ENCODE measurements around the gene MORN2. TPM values are rescaled to one million over a fixed set of nuclear protein-coding genes. Genes with fewer than 3 reads are reported as not detected.

MORN2 gene
- total and polyA plus RNA-seq, 4 donors: 6.7 to 22.2 (median 14.4) TPM

GRCh38 chr2:38850045-38850444 lies 25.7 kb upstream of the MORN2 start:
- Histone ChIP-seq H3K27me3 (ENCODE audit: control insufficient read depth in 1 of 2, insufficient read depth in 2 of 2, low read length in 1 of 2) (no peaks in the 10 kb centered on the region), H3K27ac (ENCODE audit: low read depth in 1 of 2, low read length in 2 of 2) (no peak overlapping the region), H3K4me1 (ENCODE audit: control insufficient read depth in 1 of 2, insufficient read depth in 2 of 2, low read length in 2 of 2) (no peaks in the 10 kb centered on the region), H3K36me3 (ENCODE audit: control insufficient read depth in 1 of 2, insufficient read depth in 2 of 2, low read length in 1 of 2) (peaks cover 5 to 6% of the 10 kb centered on the region in 2 donors), H3K4me3 (ENCODE audit: low read length in 2 of 2) (no peak overlapping the region), H3K9me3 (ENCODE audit: control insufficient read depth, low read length) (no peaks in the 10 kb centered on the region)
- no peak for DNase-seq
- 87 to 89% methylated on average over 3 of the region's 3 CpGs for WGBS, 2 donors
- intact Hi-C loops (cut with DNase I): no loop called here
- ATAC-seq (ENCODE audit: low FRiP score): no peak

- no peak overlapping the region for H3K27ac ChIP-seq (ENCODE audit: low read depth in 1 of 2, low read length in 2 of 2)
- ATAC-seq (ENCODE audit: low FRiP score): no peak
- no peak overlapping the region for H3K4me3 ChIP-seq (ENCODE audit: low read length in 2 of 2)
- no peaks in the 10 kb centered on the region for H3K9me3 ChIP-seq (ENCODE audit: control insufficient read depth, low read length)
- no peaks in the 10 kb centered on the region for H3K27me3 ChIP-seq (ENCODE audit: control insufficient read depth in 1 of 2, insufficient read depth in 2 of 2, low read length in 1 of 2)
- H3K4me1 ChIP-seq (ENCODE audit: control insufficient read depth in 1 of 2, insufficient read depth in 2 of 2, low read length in 2 of 2): no peaks in the 10 kb centered on the region
- WGBS, 2 donors: 100% methylated on average over 1 of the region's 1 CpG
- H3K36me3 ChIP-seq (ENCODE audit: control insufficient read depth in 1 of 2, insufficient read depth in 2 of 2, low read length in 1 of 2): peaks cover 2 to 5% of the 10 kb centered on the region in 2 donors
- no peak for DNase-seq
- intact Hi-C loops (cut with DNase I): no loop called here
Measured at GRCh38 chr2:38856165-38856564, 19.6 kb upstream of the MORN2 start.

GRCh38 chr2:38862476-38862875 lies 13.3 kb upstream of the MORN2 start:
- Histone ChIP-seq H3K27me3 (ENCODE audit: control insufficient read depth in 1 of 2, insufficient read depth in 2 of 2, low read length in 1 of 2) (no peaks in the 10 kb centered on the region), H3K27ac (ENCODE audit: low read depth in 1 of 2, low read length in 2 of 2) (no peak overlapping the region), H3K36me3 (ENCODE audit: control insufficient read depth in 1 of 2, insufficient read depth in 2 of 2, low read length in 1 of 2) (peaks cover 2 to 3% of the 10 kb centered on the region in 2 donors), H3K4me3 (ENCODE audit: low read length in 2 of 2) (no peak overlapping the region), H3K9me3 (ENCODE audit: control insufficient read depth, low read length) (no peaks in the 10 kb centered on the region), H3K4me1 (ENCODE audit: control insufficient read depth in 1 of 2, insufficient read depth in 2 of 2, low read length in 2 of 2) (no peaks in the 10 kb centered on the region)
- no peak for ATAC-seq (ENCODE audit: low FRiP score)
- no peak for DNase-seq
- intact Hi-C loops (cut with DNase I): no loop called here

- Histone ChIP-seq H3K27me3 (ENCODE audit: control insufficient read depth in 1 of 2, insufficient read depth in 2 of 2, low read length in 1 of 2) (no peaks in the 10 kb centered on the region), H3K27ac (ENCODE audit: low read depth in 1 of 2, low read length in 2 of 2) (no peak overlapping the region), H3K4me1 (ENCODE audit: control insufficient read depth in 1 of 2, insufficient read depth in 2 of 2, low read length in 2 of 2) (no peaks in the 10 kb centered on the region), H3K4me3 (ENCODE audit: low read length in 2 of 2) (no peak overlapping the region), H3K9me3 (ENCODE audit: control insufficient read depth, low read length) (no peaks in the 10 kb centered on the region), H3K36me3 (ENCODE audit: control insufficient read depth in 1 of 2, insufficient read depth in 2 of 2, low read length in 1 of 2) (peaks cover 2 to 3% of the 10 kb centered on the region in 2 donors)
- DNase-seq: no peak
- intact Hi-C loops (cut with DNase I): no loop called here
- ATAC-seq (ENCODE audit: low FRiP score): no peak
- 92 to 94% methylated on average over 2 of the region's 2 CpGs for WGBS, 2 donors
Measured at GRCh38 chr2:38863061-38863695, 12.6 kb upstream of the MORN2 start.

GRCh38 chr2:38866773-38867443 lies 8.9 kb upstream of the MORN2 start:
- H3K4me3 ChIP-seq (ENCODE audit: low read length in 2 of 2): no peak overlapping the region
- ATAC-seq (ENCODE audit: low FRiP score) (no peak), DNase-seq (no peak)
- no peaks in the 10 kb centered on the region for H3K4me1 ChIP-seq (ENCODE audit: control insufficient read depth in 1 of 2, insufficient read depth in 2 of 2, low read length in 2 of 2)
- H3K27me3 ChIP-seq (ENCODE audit: control insufficient read depth in 1 of 2, insufficient read depth in 2 of 2, low read length in 1 of 2): no peaks in the 10 kb centered on the region
- H3K9me3 ChIP-seq (ENCODE audit: control insufficient read depth, low read length): no peaks in the 10 kb centered on the region
- 97 to 98% methylated on average over 3 of the region's 3 CpGs for WGBS, 2 donors
- intact Hi-C loops (cut with DNase I): no loop called here
- no peak overlapping the region for H3K27ac ChIP-seq (ENCODE audit: low read depth in 1 of 2, low read length in 2 of 2)
- H3K36me3 ChIP-seq (ENCODE audit: control insufficient read depth in 1 of 2, insufficient read depth in 2 of 2, low read length in 1 of 2): peaks cover 2 to 3% of the 10 kb centered on the region in 2 donors

GRCh38 chr2:38871432-38871831 lies 4.3 kb upstream of the MORN2 start:
- intact Hi-C loops (cut with DNase I): no loop called here
- no peaks in the 10 kb centered on the region for H3K9me3 ChIP-seq (ENCODE audit: control insufficient read depth, low read length)
- 98 to 99% methylated on average over 3 of the region's 3 CpGs for WGBS, 2 donors
- H3K4me3 ChIP-seq (ENCODE audit: low read length in 2 of 2): no peak overlapping the region
- ATAC-seq (ENCODE audit: low FRiP score) (no peak), DNase-seq (no peak)
- no peak overlapping the region for H3K27ac ChIP-seq (ENCODE audit: low read depth in 1 of 2, low read length in 2 of 2)
- peaks cover 1 to 3% of the 10 kb centered on the region in 2 donors for H3K4me1 ChIP-seq (ENCODE audit: control insufficient read depth in 1 of 2, insufficient read depth in 2 of 2, low read length in 2 of 2)
- H3K27me3 ChIP-seq (ENCODE audit: control insufficient read depth in 1 of 2, insufficient read depth in 2 of 2, low read length in 1 of 2): no peaks in the 10 kb centered on the region
- no peaks in the 10 kb centered on the region for H3K36me3 ChIP-seq (ENCODE audit: control insufficient read depth in 1 of 2, insufficient read depth in 2 of 2, low read length in 1 of 2)

GRCh38 chr2:38873763-38874162 lies 2.0 kb upstream of the MORN2 start:
- peaks cover 2 to 3% of the 10 kb centered on the region in 2 donors for H3K4me1 ChIP-seq (ENCODE audit: control insufficient read depth in 1 of 2, insufficient read depth in 2 of 2, low read length in 2 of 2)
- ATAC-seq (ENCODE audit: low FRiP score): no peak
- H3K36me3 ChIP-seq (ENCODE audit: control insufficient read depth in 1 of 2, insufficient read depth in 2 of 2, low read length in 1 of 2): no peaks in the 10 kb centered on the region
- no peak overlapping the region for H3K4me3 ChIP-seq (ENCODE audit: low read length in 2 of 2)
- WGBS, 2 donors: 74 to 76% methylated on average over 5 of the region's 5 CpGs
- H3K9me3 ChIP-seq (ENCODE audit: control insufficient read depth, low read length): no peaks in the 10 kb centered on the region
- no peaks in the 10 kb centered on the region for H3K27me3 ChIP-seq (ENCODE audit: control insufficient read depth in 1 of 2, insufficient read depth in 2 of 2, low read length in 1 of 2)
- intact Hi-C loops (cut with DNase I): no loop called here
- DNase-seq: no peak
- H3K27ac ChIP-seq (ENCODE audit: low read depth in 1 of 2, low read length in 2 of 2): no peak overlapping the region

GRCh38 chr2:38875227-38875575 lies 575 bp upstream of the MORN2 start:
- H3K27me3 ChIP-seq (ENCODE audit: control insufficient read depth in 1 of 2, insufficient read depth in 2 of 2, low read length in 1 of 2): no peaks in the 10 kb centered on the region
- H3K36me3 ChIP-seq (ENCODE audit: control insufficient read depth in 1 of 2, insufficient read depth in 2 of 2, low read length in 1 of 2): peaks cover 0 to under 1% of the 10 kb centered on the region in 2 donors
- peaks cover 2 to 3% of the 10 kb centered on the region in 2 donors for H3K4me1 ChIP-seq (ENCODE audit: control insufficient read depth in 1 of 2, insufficient read depth in 2 of 2, low read length in 2 of 2)
- WGBS, 2 donors: 0% methylated on average over 10 of the region's 10 CpGs
- H3K27ac ChIP-seq (ENCODE audit: low read depth in 1 of 2, low read length in 2 of 2): no peak overlapping the region
- DNase-seq: no peak
- ATAC-seq (ENCODE audit: low FRiP score): peak; percentile 31
- intact Hi-C loops (cut with DNase I): no loop called here
- H3K4me3 ChIP-seq (ENCODE audit: low read length in 2 of 2): peak overlapping the region; percentile 4 to 86
- H3K9me3 ChIP-seq (ENCODE audit: control insufficient read depth, low read length): no peaks in the 10 kb centered on the region

- no peak for DNase-seq
Measured at GRCh38 chr2:38876407-38876806, 631 bp downstream of the MORN2 start.

More at GRCh38 chr2:38876407-38876806, 631 bp downstream of the MORN2 start:
- peak overlapping the region; percentile 36 to 86 for H3K4me3 ChIP-seq (ENCODE audit: low read length in 2 of 2)
- H3K27me3 ChIP-seq (ENCODE audit: control insufficient read depth in 1 of 2, insufficient read depth in 2 of 2, low read length in 1 of 2): no peaks in the 10 kb centered on the region
- ATAC-seq (ENCODE audit: low FRiP score): no peak
- intact Hi-C loops (cut with DNase I): no loop called here
- H3K27ac ChIP-seq (ENCODE audit: low read depth in 1 of 2, low read length in 2 of 2): no peak overlapping the region
- no peaks in the 10 kb centered on the region for H3K9me3 ChIP-seq (ENCODE audit: control insufficient read depth, low read length)
- 34 to 38% methylated on average over 10 of the region's 10 CpGs for WGBS, 2 donors
- peaks cover 0 to 4% of the 10 kb centered on the region in 2 donors for H3K36me3 ChIP-seq (ENCODE audit: control insufficient read depth in 1 of 2, insufficient read depth in 2 of 2, low read length in 1 of 2)
- peaks cover 2 to 3% of the 10 kb centered on the region in 2 donors for H3K4me1 ChIP-seq (ENCODE audit: control insufficient read depth in 1 of 2, insufficient read depth in 2 of 2, low read length in 2 of 2)

All from aorta (tissue), 5 donors.